Keratinocyte (primary cell): Measurements from ENCODE around the gene WBP1L. TPM values are rescaled to one million over a fixed set of nuclear protein-coding genes. Genes with fewer than 3 reads are reported as not detected.

ENCODE experiments used
- DNase-seq: peaks from one replicate; pipeline ENCODE4 v3.0.0-alpha.2; 2011; ENCODE audit warnings: low read depth, missing footprints, low spot score
- FAIRE-seq: peaks from 2 replicates; lab custom pipeline; 2011; peaks lifted over from hg19 to GRCh38; lab: Jason Lieb, UNC
- H2AFZ ChIP-seq: 2 replicates; pipeline ENCODE4 v1.6.0; 2012; ENCODE audit warnings: low read length, control low read depth, inconsistent platforms; ENCODE audit not compliant: control insufficient read depth
- H3K27ac ChIP-seq: 2 replicates; pipeline ENCODE4 v1.5.1; 2011; ENCODE audit warnings: low read length; ENCODE audit not compliant: control insufficient read depth, insufficient read depth
- H3K27me3 ChIP-seq: 3 replicates; pipeline ENCODE4 v1.6.0; 2011; ENCODE audit warnings: low read length; ENCODE audit not compliant: control insufficient read depth, insufficient read depth; ENCODE audit errors: extremely low read depth
- H3K36me3 ChIP-seq, 2 experiments: 2 replicates in 1 of 2; 3 replicates in 1 of 2; pipeline ENCODE4 v1.5.1; 2011; ENCODE audit warnings: low read length in 2 of 2, mild to moderate bottlenecking in 1 of 2; ENCODE audit not compliant: control insufficient read depth in 2 of 2, insufficient read depth in 2 of 2; ENCODE audit errors: extremely low read depth in 1 of 2
- H3K4me1 ChIP-seq: 3 replicates; pipeline ENCODE4 v1.5.1; 2011; ENCODE audit warnings: low read length; ENCODE audit not compliant: control insufficient read depth, insufficient read depth; ENCODE audit errors: extremely low read depth
- H3K4me2 ChIP-seq: 3 replicates; pipeline ENCODE4 v1.6.0; 2011; ENCODE audit warnings: low read depth, low read length; ENCODE audit not compliant: control insufficient read depth, insufficient read depth; ENCODE audit errors: extremely low read depth
- H3K4me3 ChIP-seq, 3 experiments: fragments of 200-600 bp in 1 of 3; sonication (generic) in 1 of 3; 2 replicates in 2 of 3; 3 replicates in 1 of 3; pipeline ENCODE4 v1.5.1; 2011 to 2016; ENCODE audit warnings: low read length in 3 of 3, mild to moderate bottlenecking in 3 of 3, control low read depth in 2 of 3, inconsistent platforms in 1 of 3, low read depth in 1 of 3, mixed read lengths in 1 of 3, mixed run types in 1 of 3, moderate library complexity in 1 of 3; ENCODE audit not compliant: control insufficient read depth in 2 of 3, insufficient read depth in 2 of 3; ENCODE audit errors: extremely low read depth in 1 of 3
- H3K79me2 ChIP-seq: 2 replicates; pipeline ENCODE4 v1.6.0; 2012; ENCODE audit warnings: low read length; ENCODE audit not compliant: control insufficient read depth, insufficient read depth
- H3K9ac ChIP-seq: 3 replicates; pipeline ENCODE4 v1.6.0; 2011; ENCODE audit warnings: low read length; ENCODE audit not compliant: control insufficient read depth, insufficient read depth; ENCODE audit errors: extremely low read depth
- H3K9me1 ChIP-seq: 3 replicates; pipeline ENCODE4 v1.6.0; 2011; ENCODE audit warnings: low read length; ENCODE audit not compliant: control insufficient read depth, insufficient read depth; ENCODE audit errors: extremely low read depth
- H3K9me3 ChIP-seq: 2 replicates; pipeline ENCODE4 v1.5.1; 2012; ENCODE audit warnings: low read depth, low read length; ENCODE audit not compliant: control insufficient read depth
- H4K20me1 ChIP-seq: 3 replicates; pipeline ENCODE4 v1.6.0; 2011; ENCODE audit warnings: low read length; ENCODE audit not compliant: control insufficient read depth, insufficient read depth; ENCODE audit errors: extremely low read depth
- EZH2 ChIP-seq: IDR thresholded peaks from one replicate; pipeline ENCODE4 v1.6.1; 2012; ENCODE audit warnings: inconsistent platforms, mild to moderate bottlenecking, low read length, moderate library complexity
- dilution Hi-C: fragments of 300-500 bp; cut with MboI; formaldehyde crosslinking; loops from one replicate; pipeline ENCODE4 v1.7.0; 2020; ENCODE audit warnings: low sequenced_read_pairs; ENCODE audit not compliant: extremely low pct_ligation_motif_present
- polyA plus RNA-seq, 5 experiments: library from polyadenylated mRNA; depleted of rRNA in 3 of 5; stranded (reverse) in 3 of 5; stranded (forward) in 1 of 5; unstranded in 1 of 5; fragments of >200 nt; gene quantifications; 1 replicate in 1 of 5; 2 replicates in 3 of 5; 3 replicates in 1 of 5; pipeline versions ENCODE4 v1.2.1 to v1.2.3, GENCODE V29; 2011 to 2012; ENCODE audit warnings: missing spikeins in 2 of 5, low read depth in 1 of 5, low replicate concordance in 1 of 5
- TF ChIP-seq, protein P1 (sequence below), 3 experiments: IDR thresholded peaks in 1 of 3; conservative IDR thresholded peaks in 1 of 3; optimal IDR thresholded peaks in 1 of 3; 2 replicates in 2 of 3; 3 replicates in 1 of 3; pipeline versions ENCODE3 to v1.5.1; 2011; ENCODE audit warnings: low read length in 3 of 3, mild to moderate bottlenecking in 3 of 3, moderate library complexity in 2 of 3, control low read depth in 1 of 3, inconsistent platforms in 1 of 3; ENCODE audit not compliant: insufficient read depth in 2 of 3; ENCODE audit errors: extremely low read depth in 1 of 3

Gene WBP1L
- polyA plus RNA-seq, 1 donor (not counting 4 experiments of a cell fraction or from before 2014, with no cell fraction given) = 24.3 TPM

DNA sequence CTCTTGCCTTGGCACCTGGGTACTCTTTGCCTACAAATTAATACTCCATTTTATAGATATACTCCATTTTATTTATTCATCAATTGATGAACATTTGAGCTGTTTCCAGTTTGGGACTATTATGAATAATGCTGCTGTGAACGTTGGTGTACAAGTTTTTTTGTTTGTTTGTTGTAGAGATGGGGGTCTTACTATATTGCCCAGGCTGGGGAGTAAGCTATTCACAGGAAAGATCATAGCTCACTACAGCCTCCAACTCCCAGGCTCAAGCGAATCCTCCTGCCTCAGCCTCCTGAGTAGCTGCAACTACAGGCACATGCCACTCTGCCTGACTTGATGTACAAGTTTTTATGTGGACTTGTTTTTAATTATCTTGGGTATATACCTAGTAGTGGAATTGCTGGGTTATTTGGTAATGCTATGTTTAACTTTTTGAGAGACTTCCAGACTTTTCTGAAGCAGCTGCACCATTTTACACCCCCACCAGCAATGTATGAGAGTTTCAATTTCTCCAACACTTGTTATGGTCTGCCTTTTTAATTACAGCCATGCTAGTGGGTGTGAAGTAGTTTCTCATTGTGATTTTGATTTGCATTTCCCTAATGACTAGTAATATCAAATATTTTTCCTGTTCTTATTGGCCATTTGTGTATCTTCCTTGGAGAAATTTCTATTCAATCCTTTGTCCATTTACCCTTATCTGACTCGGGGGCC lies 15.9 kb downstream of the WBP1L start:
- no peaks in the 10 kb centered on the region for H4K20me1 ChIP-seq
- H3K79me2 ChIP-seq = peaks cover 19% of the 10 kb centered on the region

DNA sequence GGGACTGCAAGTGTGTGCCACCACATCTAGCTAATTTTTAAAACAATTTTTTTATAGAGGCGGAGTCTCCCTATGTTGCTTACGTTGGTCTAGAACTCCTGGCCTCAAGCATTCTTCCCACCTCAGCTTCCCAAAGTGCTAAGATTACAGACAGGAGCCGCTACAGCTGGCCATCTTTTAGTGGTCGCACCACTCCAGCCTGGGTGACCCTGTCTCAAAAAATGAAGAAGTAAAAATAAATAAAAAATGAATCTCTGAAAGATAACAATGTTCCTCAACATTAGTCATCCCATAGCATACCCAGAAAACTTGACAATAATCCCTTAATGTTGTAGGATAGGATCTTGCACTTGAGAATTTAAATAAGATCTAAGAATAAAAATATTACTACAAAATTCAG lies 18.2 kb downstream of the WBP1L start:
- Histone ChIP-seq H3K9me3 (no peaks in the 10 kb centered on the region), H3K27me3 (no peaks in the 10 kb centered on the region), H3K27ac (no peak overlapping the region), H3K9me1 (no peaks in the 10 kb centered on the region), H3K4me3 (no peak overlapping the region), H2AFZ (no peak overlapping the region), H3K79me2 (peaks cover 8% of the 10 kb centered on the region), H4K20me1 (no peaks in the 10 kb centered on the region), H3K36me3 (peaks cover 0 to 4% of the 10 kb centered on the region in 2 experiments), H3K4me1 (peaks cover 15% of the 10 kb centered on the region), H3K4me2 (no peak overlapping the region), H3K9ac (no peak overlapping the region)
- TF ChIP-seq EZH2 = no peak
- TF ChIP-seq, protein P1, sequence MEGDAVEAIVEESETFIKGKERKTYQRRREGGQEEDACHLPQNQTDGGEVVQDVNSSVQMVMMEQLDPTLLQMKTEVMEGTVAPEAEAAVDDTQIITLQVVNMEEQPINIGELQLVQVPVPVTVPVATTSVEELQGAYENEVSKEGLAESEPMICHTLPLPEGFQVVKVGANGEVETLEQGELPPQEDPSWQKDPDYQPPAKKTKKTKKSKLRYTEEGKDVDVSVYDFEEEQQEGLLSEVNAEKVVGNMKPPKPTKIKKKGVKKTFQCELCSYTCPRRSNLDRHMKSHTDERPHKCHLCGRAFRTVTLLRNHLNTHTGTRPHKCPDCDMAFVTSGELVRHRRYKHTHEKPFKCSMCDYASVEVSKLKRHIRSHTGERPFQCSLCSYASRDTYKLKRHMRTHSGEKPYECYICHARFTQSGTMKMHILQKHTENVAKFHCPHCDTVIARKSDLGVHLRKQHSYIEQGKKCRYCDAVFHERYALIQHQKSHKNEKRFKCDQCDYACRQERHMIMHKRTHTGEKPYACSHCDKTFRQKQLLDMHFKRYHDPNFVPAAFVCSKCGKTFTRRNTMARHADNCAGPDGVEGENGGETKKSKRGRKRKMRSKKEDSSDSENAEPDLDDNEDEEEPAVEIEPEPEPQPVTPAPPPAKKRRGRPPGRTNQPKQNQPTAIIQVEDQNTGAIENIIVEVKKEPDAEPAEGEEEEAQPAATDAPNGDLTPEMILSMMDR (optimal IDR thresholded peaks at IDR 0.05 in 1 of 3, IDR thresholded peaks at IDR 0.05 in 1 of 3, conservative IDR thresholded peaks at IDR 0.05 in 1 of 3; ENCODE audit: extremely low read depth in 1 of 3, insufficient read depth in 2 of 3, low read length in 3 of 3) = no peak
- DNase-seq (no peak), FAIRE-seq (no peak)
- dilution Hi-C loops = no loop called here

More for the DNA sequence above, 15.9 kb downstream of the WBP1L start:
- no peaks in the 10 kb centered on the region for H3K9me3 ChIP-seq
- no peak overlapping the region for H3K4me3 ChIP-seq
- H3K4me2 ChIP-seq = no peak overlapping the region
- no peak overlapping the region for H3K27ac ChIP-seq
- FAIRE-seq (no peak), DNase-seq (no peak)
- dilution Hi-C loops = no loop called here
- H3K9me1 ChIP-seq = peaks cover 2% of the 10 kb centered on the region
- peaks cover 0 to 4% of the 10 kb centered on the region in 2 experiments for H3K36me3 ChIP-seq
- no peaks in the 10 kb centered on the region for H3K27me3 ChIP-seq
- TF ChIP-seq EZH2 = no peak
- TF ChIP-seq, protein P1 (optimal IDR thresholded peaks at IDR 0.05 in 1 of 3, IDR thresholded peaks at IDR 0.05 in 1 of 3, conservative IDR thresholded peaks at IDR 0.05 in 1 of 3; ENCODE audit: extremely low read depth in 1 of 3, insufficient read depth in 2 of 3, low read length in 3 of 3) = no peak
- H3K9ac ChIP-seq = no peak overlapping the region
- H2AFZ ChIP-seq = no peak overlapping the region
- peaks cover 8% of the 10 kb centered on the region for H3K4me1 ChIP-seq
